ENCODE measurements around the gene SLC12A5. TPM values are rescaled to one million over a fixed set of nuclear protein-coding genes. Genes with fewer than 3 reads are reported as not detected.

SLC12A5 gene
- total RNA-seq, 1 experiment from 2014 or later: 4.3 TPM

DNA sequence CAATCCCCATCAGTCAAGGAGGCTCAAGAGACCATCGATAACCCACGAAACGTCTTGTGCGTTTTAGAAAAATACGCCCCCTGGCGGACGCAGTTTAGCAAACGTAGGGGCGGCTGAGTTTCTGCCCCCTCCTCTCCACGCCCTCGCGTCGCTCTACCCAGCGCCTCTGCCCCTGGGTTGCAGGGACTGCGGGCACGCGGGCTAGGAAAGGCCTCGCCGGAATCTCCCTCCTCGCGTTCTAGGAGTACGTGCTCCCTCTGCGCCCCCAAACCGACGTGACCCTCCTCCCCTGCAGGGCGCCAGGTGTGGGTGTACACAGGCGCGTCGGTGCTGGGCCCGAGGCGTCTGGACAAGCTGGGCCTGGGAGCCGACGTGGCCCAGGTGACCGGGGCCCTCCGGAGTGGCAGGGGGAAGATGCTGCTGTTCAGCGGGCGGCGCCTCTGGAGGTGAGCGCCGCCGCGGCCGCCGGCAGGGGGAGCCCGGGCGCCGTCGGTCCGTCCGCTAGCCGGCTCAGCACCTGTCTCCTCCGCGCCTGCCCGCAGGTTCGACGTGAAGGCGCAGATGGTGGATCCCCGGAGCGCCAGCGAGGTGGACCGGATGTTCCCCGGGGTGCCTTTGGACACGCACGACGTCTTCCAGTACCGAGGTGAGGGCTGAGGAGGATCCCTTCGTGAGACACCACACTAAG is 15.0 kb upstream of the SLC12A5 start:
- H3K36me3 ChIP-seq (replicated peaks; ENCODE audit: control insufficient read depth, insufficient read depth, low read length): no peaks in the 10 kb centered on the region
- peak; percentile 95 for DNase-seq
- H3K27me3 ChIP-seq (ENCODE audit: control insufficient read depth, insufficient read depth, low read length): no peaks in the 10 kb centered on the region; the same call in 1 of the 2 replicates
- H3K4me3 ChIP-seq (ENCODE audit: insufficient read depth, low read depth, low read length): peak overlapping the region; percentile 44

- H3K36me3 ChIP-seq (replicated peaks; ENCODE audit: control insufficient read depth, insufficient read depth, low read length): no peaks in the 10 kb centered on the region
- DNase-seq: no peak
- no peaks in the 10 kb centered on the region; the same call in 1 of the 2 replicates for H3K27me3 ChIP-seq (ENCODE audit: control insufficient read depth, insufficient read depth, low read length)
- H3K4me3 ChIP-seq (ENCODE audit: insufficient read depth, low read depth, low read length): no peak overlapping the region
Observed at GRCh38 chr20:46014517-46015396, 14.3 kb upstream of the SLC12A5 start.

GRCh38 chr20:46017272-46017671 is 11.7 kb upstream of the SLC12A5 start:
- no peak for DNase-seq
- Histone ChIP-seq H3K4me3 (ENCODE audit: insufficient read depth, low read depth, low read length) (no peak overlapping the region), H3K36me3 (replicated peaks; ENCODE audit: control insufficient read depth, insufficient read depth, low read length) (no peaks in the 10 kb centered on the region), H3K27me3 (ENCODE audit: control insufficient read depth, insufficient read depth, low read length) (no peaks in the 10 kb centered on the region; the same call in 1 of the 2 replicates)

- Histone ChIP-seq H3K27me3 (ENCODE audit: control insufficient read depth, insufficient read depth, low read length) (peaks cover 3% of the 10 kb centered on the region), H3K4me3 (ENCODE audit: insufficient read depth, low read depth, low read length) (no peak overlapping the region), H3K36me3 (replicated peaks; ENCODE audit: control insufficient read depth, insufficient read depth, low read length) (no peaks in the 10 kb centered on the region)
- DNase-seq: no peak
Observed at GRCh38 chr20:46018112-46018511, 10.9 kb upstream of the SLC12A5 start.

- Histone ChIP-seq H3K27me3 (ENCODE audit: control insufficient read depth, insufficient read depth, low read length) (peaks cover 8% of the 10 kb centered on the region), H3K4me3 (ENCODE audit: insufficient read depth, low read depth, low read length) (no peak overlapping the region), H3K36me3 (replicated peaks; ENCODE audit: control insufficient read depth, insufficient read depth, low read length) (no peaks in the 10 kb centered on the region)
- DNase-seq: no peak
Observed at GRCh38 chr20:46018611-46019010, 10.4 kb upstream of the SLC12A5 start.

GRCh38 chr20:46020555-46020954 is 8.5 kb upstream of the SLC12A5 start:
- DNase-seq: no peak
- H3K36me3 ChIP-seq (replicated peaks; ENCODE audit: control insufficient read depth, insufficient read depth, low read length): no peaks in the 10 kb centered on the region
- H3K4me3 ChIP-seq (ENCODE audit: insufficient read depth, low read depth, low read length): no peak overlapping the region
- peaks cover 22% of the 10 kb centered on the region for H3K27me3 ChIP-seq (ENCODE audit: control insufficient read depth, insufficient read depth, low read length)

DNA sequence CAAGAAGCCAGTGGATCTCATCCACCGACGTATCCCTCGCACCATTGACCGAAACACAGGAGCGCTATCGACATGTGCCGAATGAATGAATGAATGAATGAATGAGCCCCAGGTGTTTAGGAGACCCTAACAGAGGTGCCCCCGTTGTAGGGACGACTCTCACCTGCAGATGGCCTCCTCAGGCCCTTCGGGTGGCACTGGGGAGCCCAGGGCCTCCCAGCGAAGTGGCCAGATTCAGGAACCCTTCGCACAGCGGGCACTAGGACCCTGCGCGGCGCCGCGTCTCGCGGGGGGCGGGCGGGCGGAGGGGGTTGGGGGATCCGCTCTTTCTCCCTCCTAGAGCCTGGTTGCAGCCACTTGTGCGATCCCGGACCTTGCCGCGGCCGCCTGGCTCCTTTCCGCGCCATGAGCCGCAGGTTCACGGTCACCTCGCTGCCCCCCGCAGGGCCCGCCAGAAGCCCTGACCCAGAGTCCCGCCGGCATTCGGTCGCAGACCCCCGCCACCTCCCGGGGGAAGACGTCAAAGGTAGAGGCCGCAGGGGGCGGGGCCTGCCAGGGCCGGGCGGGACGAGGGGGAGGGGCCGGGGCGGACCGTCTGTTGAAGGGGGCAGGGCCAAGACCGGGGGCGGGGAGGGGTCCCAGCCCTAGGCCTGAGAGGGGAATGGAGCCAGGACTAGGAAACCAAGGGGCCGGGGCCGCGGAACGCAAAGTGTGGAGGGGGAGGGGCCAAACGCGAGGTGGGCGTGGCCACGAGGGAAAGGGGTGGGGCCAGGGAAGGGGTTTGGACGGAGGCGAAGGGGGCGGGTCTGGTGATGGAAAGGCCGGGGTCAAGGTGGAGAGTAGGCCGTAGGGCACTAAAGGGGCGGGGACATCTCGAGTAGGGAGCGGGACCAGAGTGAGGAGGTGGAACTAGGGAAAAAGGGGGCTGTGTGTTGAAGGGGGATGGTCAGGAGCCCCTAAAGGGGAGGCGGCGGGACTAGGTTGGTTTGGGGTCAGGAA is 7.4 kb upstream of the SLC12A5 start:
- Histone ChIP-seq H3K4me3 (ENCODE audit: insufficient read depth, low read depth, low read length) (peak overlapping the region; percentile 64), H3K27me3 (ENCODE audit: control insufficient read depth, insufficient read depth, low read length) (peaks cover 32% of the 10 kb centered on the region), H3K36me3 (replicated peaks; ENCODE audit: control insufficient read depth, insufficient read depth, low read length) (no peaks in the 10 kb centered on the region)
- peak; percentile 99 for DNase-seq

GRCh38 chr20:46022411-46023147 is 6.4 kb upstream of the SLC12A5 start:
- no peaks in the 10 kb centered on the region for H3K36me3 ChIP-seq (replicated peaks; ENCODE audit: control insufficient read depth, insufficient read depth, low read length)
- peak overlapping the region; percentile 64 for H3K4me3 ChIP-seq (ENCODE audit: insufficient read depth, low read depth, low read length)
- DNase-seq: peak; percentile 90
- peaks cover 41% of the 10 kb centered on the region for H3K27me3 ChIP-seq (ENCODE audit: control insufficient read depth, insufficient read depth, low read length)

DNA sequence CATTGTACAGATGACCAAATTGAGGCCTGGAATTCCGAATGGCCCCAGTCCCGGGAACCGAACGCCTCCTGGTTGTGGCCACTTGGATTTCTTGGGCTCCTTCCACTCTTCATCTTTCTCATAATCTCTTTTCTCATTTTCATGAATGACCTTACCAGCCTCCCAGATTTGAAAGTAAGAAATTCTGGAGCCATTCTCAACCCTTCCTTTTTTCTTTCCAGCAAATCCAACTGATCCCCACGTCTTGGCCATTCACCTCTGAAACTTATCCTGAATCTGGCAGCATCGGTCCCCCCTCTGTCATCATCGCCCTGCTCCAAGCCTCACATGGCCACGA is 5.9 kb upstream of the SLC12A5 start:
- H3K27me3 ChIP-seq (ENCODE audit: control insufficient read depth, insufficient read depth, low read length): peaks cover 47% of the 10 kb centered on the region
- no peak for DNase-seq
- H3K36me3 ChIP-seq (replicated peaks; ENCODE audit: control insufficient read depth, insufficient read depth, low read length): no peaks in the 10 kb centered on the region
- no peak overlapping the region for H3K4me3 ChIP-seq (ENCODE audit: insufficient read depth, low read depth, low read length)

- Histone ChIP-seq H3K36me3 (replicated peaks; ENCODE audit: control insufficient read depth, insufficient read depth, low read length) (no peaks in the 10 kb centered on the region), H3K4me3 (ENCODE audit: insufficient read depth, low read depth, low read length) (no peak overlapping the region), H3K27me3 (ENCODE audit: control insufficient read depth, insufficient read depth, low read length) (peaks cover 55% of the 10 kb centered on the region)
- DNase-seq: no peak
Observed at GRCh38 chr20:46023999-46024398, 5.0 kb upstream of the SLC12A5 start.

DNA sequence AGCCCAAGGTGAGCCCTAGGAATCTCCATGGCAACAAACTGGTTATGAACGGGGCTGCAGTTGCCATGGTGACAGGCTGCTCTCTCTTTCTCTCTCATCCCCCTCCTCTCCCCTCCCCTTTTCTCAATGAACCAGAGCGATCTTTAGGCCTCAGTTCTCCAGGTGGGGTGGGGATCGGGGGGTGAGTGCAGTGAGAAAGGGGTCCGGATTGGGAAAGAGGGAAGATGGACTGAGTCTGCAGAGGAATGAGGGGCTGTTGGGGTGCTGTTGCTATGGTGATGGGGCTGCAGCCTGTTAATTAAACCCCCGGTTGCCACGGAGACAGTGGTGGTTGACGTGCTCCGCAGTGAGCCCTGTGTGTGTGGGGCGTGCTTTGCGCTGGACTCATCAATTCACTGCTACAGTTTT is 3.6 kb upstream of the SLC12A5 start:
- Histone ChIP-seq H3K27me3 (ENCODE audit: control insufficient read depth, insufficient read depth, low read length) (peaks cover 69% of the 10 kb centered on the region), H3K4me3 (ENCODE audit: insufficient read depth, low read depth, low read length) (no peak overlapping the region)
- DNase-seq: no peak

DNA sequence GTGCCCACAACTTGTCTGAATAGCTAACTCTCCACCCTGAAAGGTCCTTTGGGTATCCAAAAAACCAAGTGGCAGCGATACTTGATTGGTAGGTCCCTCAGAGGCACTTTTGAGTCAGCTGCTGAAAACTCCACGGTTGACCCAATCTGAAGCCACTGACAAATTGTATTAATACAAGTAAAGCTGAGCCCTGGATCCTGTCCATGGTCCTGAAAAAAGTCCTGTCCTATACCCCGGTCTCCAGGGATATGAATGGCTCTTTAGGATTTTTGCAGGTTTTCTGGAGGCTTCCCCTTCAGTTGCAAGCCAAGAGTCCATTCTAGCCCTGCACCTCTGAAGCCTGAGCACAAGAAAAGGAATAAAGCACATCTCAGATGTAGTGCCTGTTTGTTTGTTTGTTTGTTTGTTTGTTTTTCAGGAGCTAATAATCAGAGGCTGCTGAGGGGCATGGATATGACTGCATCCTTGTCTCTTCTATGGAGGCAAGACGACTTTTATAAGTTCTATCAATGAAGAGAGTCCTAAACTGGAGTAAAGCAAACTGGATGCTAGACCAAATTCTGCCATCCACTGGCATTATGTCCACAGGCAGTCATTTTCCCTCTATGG is 1.7 kb upstream of the SLC12A5 start:
- Histone ChIP-seq H3K4me3 (ENCODE audit: insufficient read depth, low read depth, low read length) (no peak overlapping the region), H3K36me3 (replicated peaks; ENCODE audit: control insufficient read depth, insufficient read depth, low read length) (no peaks in the 10 kb centered on the region), H3K27me3 (ENCODE audit: control insufficient read depth, insufficient read depth, low read length) (peaks cover 89% of the 10 kb centered on the region)
- peak; percentile 77 for DNase-seq

More for the DNA sequence above, 3.6 kb upstream of the SLC12A5 start:
- H3K36me3 ChIP-seq (replicated peaks; ENCODE audit: control insufficient read depth, insufficient read depth, low read length): no peaks in the 10 kb centered on the region

GRCh38 chr20:46028110-46028509 is 905 bp upstream of the SLC12A5 start:
- DNase-seq: no peak
- H3K36me3 ChIP-seq (replicated peaks; ENCODE audit: control insufficient read depth, insufficient read depth, low read length): no peaks in the 10 kb centered on the region
- H3K4me3 ChIP-seq (ENCODE audit: insufficient read depth, low read depth, low read length): no peak overlapping the region
- peaks cover 93% of the 10 kb centered on the region for H3K27me3 ChIP-seq (ENCODE audit: control insufficient read depth, insufficient read depth, low read length)
